ENCODE results near the gene GALK2. TPM values are rescaled to one million over a fixed set of nuclear protein-coding genes. Genes with fewer than 3 reads are reported as not detected.

GALK2 gene
- total RNA-seq, 1 experiment from 2014 or later: 43.5 TPM

- H3K4me3 Mint-ChIP-seq (ENCODE audit: unreplicated experiment): no peak overlapping the region
- POLR2A ChIA-PET: interaction anchor here (0.9 to 1.4 kb wide), 2 partner anchors 16 to 76 kb away, joined by 3 to 4 read pairs; partner anchors contain the start of gene SECISBP2L
- no TSS peak for BruUV-seq (replicated peaks)
- H3K9me3 Mint-ChIP-seq (ENCODE audit: unreplicated experiment): no peaks in the 10 kb centered on the region
- no peaks in the 10 kb centered on the region for H3K27me3 Mint-ChIP-seq (ENCODE audit: insufficient read depth, unreplicated experiment)
- H3K36me3 Mint-ChIP-seq (ENCODE audit: insufficient read depth, unreplicated experiment): peaks cover 49% of the 10 kb centered on the region
- H3K27ac Mint-ChIP-seq (ENCODE audit: low read depth, unreplicated experiment): no peak overlapping the region
- TF ChIP-seq CTCF (IDR thresholded peaks at IDR 0.05; ENCODE audit: unreplicated experiment): no peak
- intact Hi-C loops (cut with micrococcal nuclease): loop anchor here (10.0 kb wide), 1 partner anchor 78 kb away; the partner anchor contains the start of gene SECISBP2L
- H3K4me1 Mint-ChIP-seq (ENCODE audit: insufficient read depth, unreplicated experiment): no peaks in the 10 kb centered on the region
- CTCF ChIA-PET: interaction anchor here (0.7 kb wide), 1 partner anchor 260 kb away, joined by 5 read pairs; no protein-coding TSS in a partner anchor
- DNase-seq (ENCODE audit: unreplicated experiment): no peak
Measured at GRCh38 chr15:49122541-49123062, 47.4 kb upstream of the GALK2 start.

- POLR2A ChIA-PET: interaction anchor here (0.9 to 1.1 kb wide), 2 partner anchors 13 to 21 kb away, joined by 3 to 4 read pairs; no protein-coding TSS in a partner anchor
- BruUV-seq (replicated peaks): no TSS peak
Measured at GRCh38 chr15:49124371-49124770, 45.7 kb upstream of the GALK2 start.

GRCh38 chr15:49131403-49131802 lies 38.6 kb upstream of the GALK2 start:
- TF ChIP-seq CTCF (IDR thresholded peaks at IDR 0.05; ENCODE audit: unreplicated experiment): no peak
- no TSS peak for BruUV-seq (replicated peaks)
- Mint-ChIP-seq H3K36me3 (ENCODE audit: insufficient read depth, unreplicated experiment) (peaks cover 88% of the 10 kb centered on the region), H3K9me3 (ENCODE audit: unreplicated experiment) (no peaks in the 10 kb centered on the region), H3K4me3 (ENCODE audit: unreplicated experiment) (no peak overlapping the region), H3K4me1 (ENCODE audit: insufficient read depth, unreplicated experiment) (peaks cover 6% of the 10 kb centered on the region), H3K27ac (ENCODE audit: low read depth, unreplicated experiment) (no peak overlapping the region), H3K27me3 (ENCODE audit: insufficient read depth, unreplicated experiment) (no peaks in the 10 kb centered on the region)
- intact Hi-C loops (cut with micrococcal nuclease): no loop called here
- ChIA-PET CTCF (interaction anchor here (1.1 kb wide), 1 partner anchor 165 kb away, joined by 3 read pairs; no protein-coding TSS in a partner anchor), POLR2A (interaction anchor here (0.7 to 0.8 kb wide), 2 partner anchors 10 to 252 kb away, joined by 3 to 5 read pairs; no protein-coding TSS in a partner anchor)
- DNase-seq (ENCODE audit: unreplicated experiment): no peak

More at GRCh38 chr15:49124371-49124770, 45.7 kb upstream of the GALK2 start:
- Mint-ChIP-seq H3K36me3 (ENCODE audit: insufficient read depth, unreplicated experiment) (peaks cover 62% of the 10 kb centered on the region), H3K4me3 (ENCODE audit: unreplicated experiment) (no peak overlapping the region), H3K27ac (ENCODE audit: low read depth, unreplicated experiment) (no peak overlapping the region), H3K27me3 (ENCODE audit: insufficient read depth, unreplicated experiment) (no peaks in the 10 kb centered on the region), H3K9me3 (ENCODE audit: unreplicated experiment) (no peaks in the 10 kb centered on the region), H3K4me1 (ENCODE audit: insufficient read depth, unreplicated experiment) (no peaks in the 10 kb centered on the region)
- intact Hi-C loops (cut with micrococcal nuclease): loop anchor here (10.0 kb wide), 1 partner anchor 80 kb away; the partner anchor contains the start of gene SECISBP2L
- CTCF ChIA-PET: interaction anchor here (1.6 kb wide), 1 partner anchor 21 kb away, joined by 5 read pairs; no protein-coding TSS in a partner anchor
- no peak for TF ChIP-seq CTCF (IDR thresholded peaks at IDR 0.05; ENCODE audit: unreplicated experiment)
- no peak for DNase-seq (ENCODE audit: unreplicated experiment)

- Mint-ChIP-seq H3K36me3 (ENCODE audit: insufficient read depth, unreplicated experiment) (peaks cover 83% of the 10 kb centered on the region), H3K27me3 (ENCODE audit: insufficient read depth, unreplicated experiment) (no peaks in the 10 kb centered on the region), H3K27ac (ENCODE audit: low read depth, unreplicated experiment) (no peak overlapping the region), H3K4me3 (ENCODE audit: unreplicated experiment) (no peak overlapping the region), H3K4me1 (ENCODE audit: insufficient read depth, unreplicated experiment) (peaks cover 6% of the 10 kb centered on the region), H3K9me3 (ENCODE audit: unreplicated experiment) (no peaks in the 10 kb centered on the region)
- DNase-seq (ENCODE audit: unreplicated experiment): no peak
- ChIA-PET CTCF (interaction anchor here (0.7 to 1.1 kb wide), 2 partner anchors 9 to 873 kb away, joined by 4 read pairs; no protein-coding TSS in a partner anchor), POLR2A (interaction anchor here (1.4 kb wide), 1 partner anchor 21 kb away, joined by 3 read pairs; the partner anchor contains the start of gene COPS2)
- BruUV-seq (replicated peaks): no TSS peak
- intact Hi-C loops (cut with micrococcal nuclease): no loop called here
- TF ChIP-seq CTCF (IDR thresholded peaks at IDR 0.05; ENCODE audit: unreplicated experiment): no peak
Measured at GRCh38 chr15:49134683-49135341, 35.2 kb upstream of the GALK2 start.
